ENCODE measurements around the gene MYH1.

GRCh38 chr17:10512856-10513255 lies 5.5 kb downstream of the MYH1 start:
- no peak for TF ChIP-seq EP300 (IDR thresholded peaks at IDR 0.05)
- TF ChIP-seq CTCF (IDR thresholded peaks at IDR 0.05), result no peak
